Measurements from ENCODE around the gene ROR1.
"Not testable (repeated sequence)": the region's sequence is repeated elsewhere in the genome, so short reads cannot be mapped to it uniquely, and the experiment has no call there.

ROR1 gene

GRCh38 chr1:64223329-64224151 lies 449.7 kb downstream of the ROR1 start:
- H3K27me3 ChIP-seq (ENCODE audit: control insufficient read depth, insufficient read depth, low read length), result no peaks in the 10 kb centered on the region
- H3K36me3 ChIP-seq (ENCODE audit: control insufficient read depth, insufficient read depth, low read length), result no peaks in the 10 kb centered on the region
- H3K4me3 ChIP-seq (ENCODE audit: low read length), result no peak overlapping the region
- no peak overlapping the region for H3K9ac ChIP-seq (ENCODE audit: low read length)
- no peaks in the 10 kb centered on the region for H3K4me1 ChIP-seq (ENCODE audit: control insufficient read depth, insufficient read depth, low read length)
- no peaks in the 10 kb centered on the region for H3K9me3 ChIP-seq (ENCODE audit: control insufficient read depth, low read length)

- H3K4me1 ChIP-seq (ENCODE audit: control insufficient read depth, insufficient read depth, low read length); H3K36me3 ChIP-seq (ENCODE audit: control insufficient read depth, insufficient read depth, low read length); H3K9me3 ChIP-seq (ENCODE audit: control insufficient read depth, low read length); H3K9ac ChIP-seq (ENCODE audit: low read length); H3K4me3 ChIP-seq (ENCODE audit: low read length); H3K27me3 ChIP-seq (ENCODE audit: control insufficient read depth, insufficient read depth, low read length): not testable (repeated sequence)
Observed at GRCh38 chr1:64224236-64224635, 450.4 kb downstream of the ROR1 start.

GRCh38 chr1:64228167-64228957 lies 454.5 kb downstream of the ROR1 start:
- Histone ChIP-seq H3K9ac (ENCODE audit: low read length) (no peak overlapping the region), H3K4me1 (ENCODE audit: control insufficient read depth, insufficient read depth, low read length) (no peaks in the 10 kb centered on the region), H3K4me3 (ENCODE audit: low read length) (no peak overlapping the region), H3K27me3 (ENCODE audit: control insufficient read depth, insufficient read depth, low read length) (no peaks in the 10 kb centered on the region), H3K9me3 (ENCODE audit: control insufficient read depth, low read length) (no peaks in the 10 kb centered on the region), H3K36me3 (ENCODE audit: control insufficient read depth, insufficient read depth, low read length) (no peaks in the 10 kb centered on the region)

- Histone ChIP-seq H3K4me3 (ENCODE audit: low read length) (no peak overlapping the region), H3K9ac (ENCODE audit: low read length) (no peak overlapping the region), H3K9me3 (ENCODE audit: control insufficient read depth, low read length) (no peaks in the 10 kb centered on the region), H3K4me1 (ENCODE audit: control insufficient read depth, insufficient read depth, low read length) (no peaks in the 10 kb centered on the region), H3K36me3 (ENCODE audit: control insufficient read depth, insufficient read depth, low read length) (no peaks in the 10 kb centered on the region), H3K27me3 (ENCODE audit: control insufficient read depth, insufficient read depth, low read length) (no peaks in the 10 kb centered on the region)
Observed at GRCh38 chr1:64229307-64229706, 455.5 kb downstream of the ROR1 start.
